ENCODE measurements around the gene MT1A. TPM values are rescaled to one million over a fixed set of nuclear protein-coding genes. Genes with fewer than 3 reads are reported as not detected.
A peak's percentile ranks its signal among the peaks of the same experiment; 100 is the strongest.

MT1A gene
- 3.5 and 5.4 TPM in 2 replicates for polyA plus RNA-seq (2012; rRNA removed)
- polyA plus RNA-seq (2012; cell fraction: cytosol; rRNA removed) = 1.4 and 3.6 TPM in 2 replicates
- 0.64 and 1.3 TPM in 2 replicates for polyA plus RNA-seq (2012; cell fraction: nucleus; rRNA removed)

- DNase-seq = peak; percentile 74
- no peak within 1 kb of the TSS for H3K9ac ChIP-seq
- no peaks in the 10 kb centered on the region for H3K9me3 ChIP-seq
- ChIA-PET POLR2A (no interaction called here), CTCF (no interaction called here)
- H3K27ac ChIP-seq (ENCODE audit: low read depth in 2 of 2, low read length in 1 of 2) = no peak within 1 kb of the TSS
- H3K79me2 ChIP-seq (ENCODE audit: insufficient read depth) = no peaks in the 10 kb centered on the region
- no peaks in the 10 kb centered on the region for H3F3A ChIP-seq (replicated peaks; ENCODE audit: insufficient read depth)
- H3K4me1 ChIP-seq (ENCODE audit: control insufficient read depth in 1 of 2, insufficient read depth in 2 of 2, low read depth in 1 of 2, low read length in 1 of 2) = peaks cover 0 to 9% of the 10 kb centered on the region in 2 experiments; a peak in 1 of 4 replicates
- peaks cover 31% of the 10 kb centered on the region; the same call in 1 of the 2 replicates for H3K27me3 ChIP-seq (ENCODE audit: insufficient read depth)
- H3K9me2 ChIP-seq = no peaks in the 10 kb centered on the region
- peak within 1 kb of the TSS; percentile 48 to 52 for H3K4me3 ChIP-seq (ENCODE audit: low read depth in 2 of 2, low read length in 1 of 2)
- H4K20me1 ChIP-seq (ENCODE audit: insufficient read depth) = no peaks in the 10 kb centered on the region
- peak within 1 kb of the TSS; percentile 62; the same call in 1 of the 2 replicates for H3K4me2 ChIP-seq
- 41% methylated on average over 57 of the region's 68 CpGs for WGBS (ENCODE audit: low lambda C conversion rate)
- H2AFZ ChIP-seq (ENCODE audit: low read depth) = peak within 1 kb of the TSS; percentile 68; the same call in 1 of the 2 replicates
- no peaks in the 10 kb centered on the region for H3K36me3 ChIP-seq (replicated peaks in 1 of 2; ENCODE audit: control insufficient read depth in 1 of 2, insufficient read depth in 2 of 2, low read length in 1 of 2)
- TF ChIP-seq EZH2phosphoT487 (IDR thresholded peaks at IDR 0.05; ENCODE audit: borderline replicate concordance, low read depth) (no peak), RAD21 (IDR thresholded peaks at IDR 0.05; ENCODE audit: low read length) (no peak), NRF1 (IDR thresholded peaks at IDR 0.05; ENCODE audit: low read depth, low read length) (peak; percentile 61)
Observed at GRCh38 chr16:56637814-56638750, at the start of gene MT1A. Gene MT1A, plus strand, starts transcription at chr16:56638666. Its CDS starts 73 bp downstream, at chr16:56638739.

GRCh38 chr16:56588781-56589140 lies 49.7 kb upstream of the MT1A start:
- peaks cover 0 to 8% of the 10 kb centered on the region in 2 experiments; a peak in 1 of 4 replicates for H3K4me1 ChIP-seq (ENCODE audit: control insufficient read depth in 1 of 2, insufficient read depth in 2 of 2, low read depth in 1 of 2, low read length in 1 of 2)
- H3K9ac ChIP-seq = no peak overlapping the region
- no peaks in the 10 kb centered on the region for H3K79me2 ChIP-seq (ENCODE audit: insufficient read depth)
- no peak overlapping the region for H2AFZ ChIP-seq (ENCODE audit: low read depth)
- WGBS (ENCODE audit: low lambda C conversion rate) = 34% methylated on average over 9 of the region's 9 CpGs
- H3F3A ChIP-seq (replicated peaks; ENCODE audit: insufficient read depth) = no peaks in the 10 kb centered on the region
- ChIA-PET CTCF (interaction anchor here (1.0 to 4.1 kb wide), 3 partner anchors 12 to 114 kb away, joined by 4 to 28 read pairs (median 5); no protein-coding TSS in a partner anchor), POLR2A (no interaction called here)
- peak overlapping the region; percentile 49 to 74; a peak in 3 of 4 replicates for H3K4me3 ChIP-seq (ENCODE audit: low read depth in 2 of 2, low read length in 1 of 2)
- no peaks in the 10 kb centered on the region; the same call in 1 of the 2 replicates for H3K27me3 ChIP-seq (ENCODE audit: insufficient read depth)
- peak overlapping the region; percentile 93 for H3K4me2 ChIP-seq
- H3K9me2 ChIP-seq = no peaks in the 10 kb centered on the region
- no peaks in the 10 kb centered on the region for H3K36me3 ChIP-seq (replicated peaks in 1 of 2; ENCODE audit: control insufficient read depth in 1 of 2, insufficient read depth in 2 of 2, low read length in 1 of 2)
- no peak overlapping the region for H3K27ac ChIP-seq (ENCODE audit: low read depth in 2 of 2, low read length in 1 of 2)
- H4K20me1 ChIP-seq (ENCODE audit: insufficient read depth) = no peaks in the 10 kb centered on the region
- TF ChIP-seq TCF12 (IDR thresholded peaks at IDR 0.05) (no peak), FOXJ3 (CRISPR knock-in tag; IDR thresholded peaks at IDR 0.05) (no peak), RCOR1 (IDR thresholded peaks at IDR 0.05; ENCODE audit: low read length) (no peak), RFX5 (IDR thresholded peaks at IDR 0.05; ENCODE audit: low read length) (no peak), TEAD4 (IDR thresholded peaks at IDR 0.05; ENCODE audit: borderline replicate concordance, insufficient read depth) (no peak), GABPA (IDR thresholded peaks at IDR 0.05; ENCODE audit: low read depth) (no peak)
- H3K9me3 ChIP-seq = no peaks in the 10 kb centered on the region
- no peak for DNase-seq

Data from SK-N-SH (cell line).